GM21786 (cell line): ENCODE results near the gene KRI1.

Experiments used
- ATAC-seq: cut with Tn5 transposase; IDR thresholded peaks from one replicate; pipeline ENCODE4 v1.9.1; 2021; ENCODE audit not compliant: unreplicated experiment

KRI1 gene

DNA sequence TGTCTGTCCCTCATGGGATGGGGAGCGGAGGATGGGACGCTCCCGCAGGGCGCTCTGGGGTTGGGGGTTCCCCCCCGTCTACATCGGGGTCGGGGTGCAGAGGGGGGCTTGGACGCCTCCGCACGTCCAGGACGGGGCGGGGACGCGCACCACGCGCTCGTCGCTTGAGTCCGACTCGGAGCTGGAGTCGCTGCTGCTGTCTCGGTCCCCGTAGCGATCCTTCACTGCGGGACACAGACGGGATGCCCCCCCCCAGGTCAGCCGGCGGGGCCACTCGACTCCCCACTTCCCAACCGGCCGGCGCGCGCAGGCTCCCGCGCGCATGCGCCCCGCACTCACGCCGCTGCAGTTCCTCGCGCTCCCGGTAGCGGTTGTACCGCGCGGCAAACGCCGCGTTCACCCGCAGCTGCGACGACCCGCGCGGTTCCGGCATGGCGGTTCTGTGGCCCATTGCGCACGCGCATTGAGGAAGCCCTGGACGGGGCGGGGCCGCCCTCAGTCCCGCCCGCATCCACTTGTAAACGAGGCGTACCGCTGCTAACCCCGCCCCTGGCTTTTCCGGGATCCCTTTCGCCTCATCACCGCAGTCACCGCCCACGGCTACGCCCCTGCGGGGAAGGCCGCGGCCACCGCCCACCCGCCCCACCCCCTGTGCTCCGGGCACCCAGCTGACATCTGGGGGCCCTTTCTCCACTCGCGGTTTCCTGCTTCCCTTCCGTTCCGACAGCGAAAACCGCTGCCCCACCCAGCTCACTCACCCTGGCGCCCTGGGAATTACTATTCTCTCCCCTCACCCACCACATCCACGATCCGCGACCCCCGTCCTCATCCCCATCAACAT is at the start of gene KRI1:
KRI1 (minus strand) TSS at position 444 of the 841 bp plus-strand sequence; CDS start at position 433, 11 bp downstream.
- ATAC-seq = peak; percentile 39

DNA sequence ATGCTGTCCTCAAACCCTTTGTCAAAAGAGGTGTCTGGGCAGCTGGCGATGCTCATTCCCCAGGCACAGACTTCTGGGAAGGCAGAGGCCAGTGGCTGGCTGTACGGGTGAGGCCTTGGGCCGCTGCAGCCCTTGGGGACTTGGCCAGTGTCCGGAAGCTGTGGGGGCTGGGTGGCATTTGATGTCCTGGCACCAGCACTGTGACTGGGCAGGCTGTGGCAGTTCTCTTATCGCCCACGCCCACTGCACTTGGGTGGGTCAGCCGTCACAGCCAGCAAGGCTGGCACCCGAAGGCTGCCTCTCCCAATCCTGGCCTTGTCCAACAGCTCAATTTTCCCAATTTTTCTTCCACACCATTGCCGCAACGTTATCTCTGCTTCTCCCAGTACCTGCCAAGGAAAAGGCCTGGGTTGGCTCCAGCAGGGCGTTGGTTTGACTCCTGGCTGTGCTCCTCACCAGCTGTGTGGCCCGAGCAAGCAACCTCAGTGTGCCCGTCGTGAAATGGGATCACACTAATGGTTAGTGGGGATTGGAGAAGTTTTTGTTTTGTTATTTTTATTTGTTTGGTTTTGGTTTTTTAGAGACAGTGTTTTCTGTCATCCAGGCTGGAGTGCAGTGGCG is 46.8 kb upstream of the KRI1 start:
- ATAC-seq = no peak

DNA sequence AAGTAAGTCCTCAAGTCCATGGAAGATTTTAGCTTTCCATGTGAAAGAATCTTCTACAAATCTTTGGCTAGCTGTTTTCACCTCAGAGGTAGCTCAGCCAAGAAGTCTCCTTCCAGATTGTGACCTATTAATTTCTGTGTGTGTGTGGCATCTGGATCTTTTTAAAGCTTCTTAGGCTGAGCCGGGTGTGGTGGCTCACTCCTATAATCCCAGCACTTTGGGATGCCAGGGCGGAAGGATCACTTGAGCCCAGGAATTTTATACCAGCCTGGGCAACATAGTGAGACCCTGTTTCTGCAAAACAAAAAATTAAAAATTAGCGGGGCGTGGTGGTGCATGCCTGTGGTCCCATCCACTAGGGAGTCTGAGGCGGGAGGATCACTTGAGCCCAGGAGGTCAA is 46.1 kb upstream of the KRI1 start:
- no peak for ATAC-seq

DNA sequence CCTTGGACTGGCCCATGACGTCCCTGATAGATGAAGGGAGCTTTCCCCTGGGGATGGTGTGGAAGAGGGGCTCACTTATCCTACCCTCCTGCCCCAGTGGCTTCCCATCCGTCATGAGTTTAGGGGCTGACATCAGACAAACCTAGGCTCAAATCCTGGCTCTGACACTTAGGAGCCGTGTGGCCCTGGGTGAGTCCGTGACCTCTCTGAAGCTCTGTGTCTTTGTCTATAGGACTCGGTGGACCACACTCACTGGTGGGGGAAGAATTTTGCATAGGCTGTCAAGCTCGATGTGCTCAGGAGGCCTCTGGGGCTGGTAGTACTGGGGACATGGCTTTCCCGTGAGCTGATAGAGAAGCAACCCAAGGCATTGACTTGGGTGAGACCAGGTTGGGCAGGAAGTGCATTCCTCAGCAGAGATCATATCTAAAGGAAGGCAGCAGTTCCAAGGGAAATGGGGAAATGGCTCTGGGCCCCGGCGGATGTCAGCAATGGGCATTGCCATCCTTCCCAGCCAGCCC is 38.7 kb upstream of the KRI1 start:
- ATAC-seq = no peak

DNA sequence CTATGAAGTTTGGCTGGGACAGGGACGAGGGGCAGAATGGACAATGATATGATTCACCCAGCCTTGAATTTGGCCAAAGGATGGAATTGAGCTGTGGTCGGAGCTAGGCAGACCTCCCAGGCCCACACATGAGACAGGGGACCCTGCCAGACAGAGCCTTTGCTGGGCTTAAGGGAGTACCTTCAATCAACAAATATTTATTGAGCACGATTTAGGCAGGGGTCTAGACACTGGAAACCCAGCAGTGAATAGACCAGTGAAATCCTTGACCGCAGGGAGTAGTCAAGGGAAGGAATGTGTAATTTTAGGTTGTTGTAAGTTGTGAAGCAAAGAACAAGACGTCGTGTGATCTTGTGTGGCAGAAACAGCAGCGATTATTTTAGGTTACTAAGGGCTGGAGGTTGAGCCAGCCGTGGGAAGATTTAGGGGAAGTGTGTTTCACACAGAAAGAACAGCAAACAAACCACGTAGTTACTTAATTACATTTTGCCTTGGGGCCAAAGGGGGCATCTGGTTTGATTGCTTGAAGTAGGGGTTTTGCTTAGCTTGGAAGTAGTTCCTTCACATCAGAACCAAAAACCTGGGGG is 38.2 kb upstream of the KRI1 start:
- no peak for ATAC-seq

DNA sequence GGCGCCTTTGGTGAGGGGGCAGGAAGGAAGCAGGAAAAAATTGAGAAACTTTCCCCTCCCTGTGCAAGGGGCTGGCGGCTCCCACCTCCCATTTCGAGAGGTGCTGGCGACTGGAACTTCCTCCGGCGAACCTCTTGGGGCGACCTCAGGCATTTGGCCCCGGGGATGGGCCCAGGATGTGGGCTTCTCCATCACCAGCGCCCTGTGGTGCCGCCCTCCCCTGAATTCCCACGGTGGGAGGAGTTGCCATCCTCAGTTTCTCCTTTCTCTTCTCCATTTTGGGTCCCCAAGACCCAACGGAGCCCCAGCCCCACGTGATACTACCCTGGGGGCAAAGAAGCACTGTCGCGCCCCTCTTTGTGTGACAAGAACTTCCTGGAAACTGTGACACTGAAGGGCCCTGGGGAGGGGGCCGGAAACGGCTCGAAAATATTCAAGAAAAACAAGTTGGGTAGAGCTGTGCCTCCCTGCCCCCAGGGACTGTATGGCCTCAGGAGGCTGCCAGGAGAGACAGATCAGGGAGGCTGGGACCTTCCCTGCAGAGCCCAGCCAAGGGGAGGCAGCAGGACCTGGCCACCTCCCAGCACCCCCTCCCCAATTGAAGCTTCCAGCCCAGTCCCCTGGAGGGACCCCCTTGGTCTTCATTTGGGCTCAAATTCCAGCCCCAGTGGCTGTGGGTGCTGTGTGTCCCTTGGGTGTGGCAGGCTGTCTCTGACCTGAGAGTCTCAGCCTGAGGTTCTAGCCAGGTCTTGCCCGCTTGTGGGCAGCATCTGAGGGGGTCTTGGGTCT is 37.5 kb upstream of the KRI1 start:
- no peak for ATAC-seq

DNA sequence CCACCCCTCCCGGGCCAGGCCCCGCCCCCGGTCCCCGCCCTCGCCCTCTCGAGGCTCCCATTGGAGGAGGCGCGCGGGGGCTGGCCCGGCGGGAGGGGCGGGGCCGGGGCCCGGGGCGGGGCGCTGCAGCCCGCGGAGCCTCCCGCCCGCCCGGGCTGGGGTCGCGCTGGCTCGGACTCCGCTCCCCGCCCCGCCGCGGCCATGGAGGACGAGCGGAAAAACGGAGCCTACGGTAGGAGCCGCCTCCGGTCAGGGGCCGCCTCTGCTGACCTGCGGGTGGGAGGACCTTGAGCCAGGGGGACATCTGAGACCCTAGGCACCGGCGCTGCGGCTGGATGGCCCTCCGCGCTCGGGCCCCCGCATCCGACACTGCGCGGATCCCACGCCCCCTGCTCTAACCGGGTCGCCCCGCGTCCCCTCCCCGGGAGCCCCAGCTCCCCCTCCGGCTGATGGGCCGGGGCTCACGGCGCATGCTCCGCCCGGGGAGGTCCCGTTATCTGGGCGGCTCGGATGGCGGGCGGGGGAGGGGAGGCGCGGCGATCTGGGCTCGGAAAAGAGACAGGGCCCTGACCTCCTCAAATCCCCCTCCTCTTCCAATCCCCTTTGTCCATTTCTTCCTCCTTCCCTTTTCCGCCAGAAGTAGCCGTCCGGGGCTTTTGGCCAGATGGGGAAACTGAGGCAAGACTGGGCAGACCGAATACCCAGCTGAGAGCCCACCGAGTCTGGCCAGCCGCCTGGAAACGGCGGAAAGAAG is 36.7 kb upstream of the KRI1 start:
- ATAC-seq = peak; percentile 33

DNA sequence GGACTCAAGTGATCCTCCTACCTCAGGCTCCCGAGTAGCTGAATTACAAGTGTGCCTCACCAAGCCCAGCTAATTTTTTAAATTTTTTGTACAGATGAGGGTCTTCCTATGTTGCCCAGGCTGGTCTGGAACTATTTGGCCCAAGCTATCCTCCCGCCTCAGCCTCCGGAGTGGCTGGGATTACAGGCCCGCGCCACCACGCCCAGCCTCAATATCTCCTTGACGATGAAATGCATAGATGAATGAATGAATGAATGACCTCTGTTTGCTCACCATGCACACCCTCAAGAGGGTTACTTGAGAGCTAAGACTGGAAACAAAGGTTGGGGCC is 36.2 kb upstream of the KRI1 start:
- ATAC-seq = no peak

DNA sequence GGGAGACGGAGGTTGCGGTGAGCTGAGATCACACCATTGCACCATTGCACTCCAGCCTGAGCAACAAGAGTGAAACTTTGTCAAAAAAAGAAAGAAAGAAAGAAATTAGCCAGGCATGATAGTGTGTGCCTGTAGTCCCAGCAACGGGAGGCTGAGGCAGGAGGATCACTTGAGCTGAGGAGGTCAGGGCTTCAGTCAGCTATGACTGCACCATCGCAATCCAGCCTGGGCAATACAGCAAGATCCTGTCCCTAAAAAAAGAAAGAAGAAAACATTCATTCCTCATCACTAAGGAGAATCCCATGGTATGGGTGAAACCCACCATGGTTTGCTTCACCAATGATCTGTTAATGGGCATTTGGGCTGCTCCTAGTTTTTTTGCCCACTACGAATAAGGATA is 34.3 kb upstream of the KRI1 start:
- ATAC-seq = no peak

DNA sequence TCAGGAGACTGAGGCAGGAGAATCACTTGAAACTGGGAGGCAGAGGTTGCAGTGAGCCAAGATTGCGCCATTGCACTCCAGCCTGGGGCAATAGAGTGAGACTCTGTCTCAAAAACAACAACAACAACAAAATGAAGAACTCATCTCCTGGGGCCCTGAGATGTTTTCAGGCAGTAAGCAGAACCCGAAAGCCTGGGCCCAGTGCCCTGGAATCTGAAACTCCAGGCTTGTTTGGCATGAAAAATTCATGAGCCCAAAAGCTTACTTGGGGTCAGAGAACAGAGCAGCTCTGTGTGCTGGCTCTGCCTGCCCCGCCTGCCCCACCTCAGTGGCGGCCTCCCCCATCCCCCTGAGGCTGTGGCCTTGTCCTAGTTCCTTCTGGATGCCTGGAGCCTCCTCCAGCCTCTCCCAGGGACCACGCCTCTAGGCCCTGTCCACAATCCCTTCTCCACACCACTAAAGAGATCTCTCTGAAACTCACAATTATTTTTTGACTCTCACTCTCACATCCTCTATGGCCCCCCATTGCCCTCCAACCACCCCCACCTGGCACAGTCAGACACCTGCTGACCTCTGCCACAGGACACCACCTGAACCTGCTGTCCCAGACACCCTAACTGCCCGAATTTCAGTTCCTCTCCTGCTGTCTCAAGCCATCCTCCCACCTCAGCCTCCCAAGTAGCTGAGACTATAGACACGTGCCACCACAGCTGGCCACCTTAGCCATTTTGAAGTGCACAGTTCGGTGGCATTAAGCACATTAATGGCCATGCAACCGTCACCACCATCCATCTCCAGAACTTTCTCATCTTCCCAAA is 28.2 kb upstream of the KRI1 start:
- ATAC-seq = peak; percentile 62

DNA sequence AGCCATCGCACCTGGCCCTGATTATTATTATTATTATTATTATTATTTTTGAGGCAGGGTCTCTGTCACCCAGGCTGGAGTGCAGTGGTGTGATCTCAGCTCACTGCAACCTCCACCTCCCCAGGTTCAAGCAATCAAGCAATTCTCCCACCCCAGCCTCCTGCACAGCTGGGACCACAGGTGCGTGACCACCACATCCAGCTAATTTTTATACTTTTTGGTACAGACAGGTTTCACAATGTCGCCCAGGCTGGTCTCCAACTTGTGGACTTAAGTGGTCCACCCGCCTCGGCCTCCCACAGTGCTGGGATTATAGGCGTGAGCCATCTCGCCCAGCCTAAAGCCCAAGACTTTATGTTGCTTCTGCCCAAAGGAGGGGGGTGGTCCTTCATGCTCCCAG is 27.3 kb upstream of the KRI1 start:
- no peak for ATAC-seq

DNA sequence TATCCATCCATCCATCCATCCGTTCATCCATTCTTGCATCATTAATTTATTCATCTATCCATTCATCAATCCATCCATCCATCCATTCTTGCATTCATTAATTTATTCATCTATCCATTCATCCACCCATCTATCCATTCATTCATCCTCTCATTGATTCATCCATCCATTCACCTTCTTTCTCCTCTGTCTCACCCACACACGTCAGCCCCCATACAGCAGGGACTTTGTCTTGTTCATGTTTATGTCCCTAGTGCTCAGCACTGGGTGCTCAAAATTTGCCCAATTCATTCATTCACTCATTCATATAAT is 22.0 kb upstream of the KRI1 start:
- ATAC-seq = no peak

DNA sequence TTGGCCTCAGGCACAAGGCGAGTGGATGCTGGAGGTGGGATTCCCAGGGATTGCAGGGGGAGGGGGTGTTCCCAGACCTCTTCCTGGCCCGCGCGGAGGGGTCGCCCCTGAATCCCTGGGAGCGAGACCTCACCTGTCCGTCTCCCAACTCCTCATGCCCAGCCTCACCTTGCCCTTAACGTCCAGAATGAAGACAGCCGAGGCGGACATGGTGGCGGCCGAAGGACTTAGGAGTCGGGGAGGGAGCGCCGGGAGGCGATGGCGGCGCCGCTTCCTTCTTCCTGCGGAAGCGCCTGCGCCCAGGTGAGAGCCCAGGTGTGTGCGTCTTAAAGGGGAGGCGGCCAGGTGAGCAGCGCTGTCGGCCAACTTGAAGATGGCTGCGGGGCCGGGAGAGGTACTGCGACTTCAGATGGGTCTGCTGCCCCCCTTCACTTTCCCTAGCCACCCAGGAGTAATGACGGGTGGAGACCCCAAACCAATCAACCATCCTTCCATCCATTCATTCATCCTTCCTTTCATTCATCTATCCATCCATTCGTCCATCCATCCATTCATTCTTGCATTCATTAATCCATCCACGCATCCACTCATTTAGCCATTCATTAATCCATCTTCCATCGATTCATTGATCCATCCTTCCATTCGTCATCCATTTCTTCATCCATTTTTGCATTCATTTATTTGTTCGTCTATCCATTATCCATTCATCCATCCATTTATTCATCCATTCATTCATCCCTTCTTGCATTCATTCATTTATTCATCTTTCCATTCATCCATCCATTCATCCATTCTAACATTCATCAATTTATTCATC is 21.4 kb upstream of the KRI1 start, which contains the start of gene AP1M2:
AP1M2 (minus strand) TSS at position 291 of the 817 bp plus-strand sequence; CDS start at position 210, 81 bp downstream.
- no peak for ATAC-seq

DNA sequence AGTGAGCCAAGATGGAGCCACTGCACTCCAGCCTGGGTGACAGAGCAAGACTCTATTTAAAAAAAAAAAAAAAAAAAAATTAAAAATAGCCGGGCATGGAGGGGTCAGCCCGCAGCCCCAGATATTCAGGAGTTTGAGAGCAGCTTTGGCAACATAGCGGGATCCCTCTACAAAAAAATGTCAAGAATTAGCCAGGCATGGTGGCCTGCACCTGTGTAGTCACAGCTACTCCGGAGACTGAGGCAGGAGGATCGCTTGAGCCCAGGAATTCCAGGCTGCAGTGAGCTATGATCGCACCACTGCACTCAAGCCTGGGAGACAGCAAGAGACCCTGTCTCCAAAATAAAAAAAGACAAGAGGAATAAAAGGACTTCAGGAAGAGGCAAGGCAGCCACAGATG is 20.6 kb upstream of the KRI1 start:
- ATAC-seq = no peak

DNA sequence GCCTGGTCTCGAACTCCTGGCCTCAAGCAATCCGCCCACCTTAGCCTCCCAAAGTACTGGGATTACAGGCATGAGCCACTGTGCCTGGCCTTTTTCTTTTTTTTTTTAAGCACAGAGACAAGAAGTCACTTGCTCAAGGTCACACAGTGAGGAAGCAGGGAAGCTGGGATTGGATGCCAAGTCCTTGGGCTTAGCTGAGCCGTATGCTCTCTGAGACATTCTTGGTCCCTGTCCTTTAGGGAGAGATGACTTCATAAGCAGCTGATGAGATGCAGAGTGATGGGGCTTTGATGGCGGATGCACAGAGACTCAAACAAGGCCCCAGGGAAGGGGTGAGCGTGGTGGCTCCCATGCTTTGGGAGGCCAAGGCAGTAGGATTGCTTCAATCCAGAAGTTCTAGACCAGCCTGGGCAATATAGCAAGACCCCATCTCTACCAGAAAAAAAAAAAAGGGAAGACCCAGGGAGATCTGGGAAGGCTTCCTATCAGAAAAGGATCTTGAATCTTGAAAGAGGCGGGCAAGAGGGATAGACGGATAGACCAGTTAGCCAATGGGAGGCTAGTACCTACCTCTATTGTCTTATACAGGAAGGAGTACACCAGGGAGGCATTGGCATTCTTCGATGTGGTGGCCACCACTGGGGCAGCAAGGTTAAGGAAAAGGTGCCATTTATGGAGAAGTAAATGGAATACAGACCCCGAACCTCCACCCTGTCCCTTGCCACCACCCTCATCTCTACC is 17.4 kb upstream of the KRI1 start:
- no peak for ATAC-seq

DNA sequence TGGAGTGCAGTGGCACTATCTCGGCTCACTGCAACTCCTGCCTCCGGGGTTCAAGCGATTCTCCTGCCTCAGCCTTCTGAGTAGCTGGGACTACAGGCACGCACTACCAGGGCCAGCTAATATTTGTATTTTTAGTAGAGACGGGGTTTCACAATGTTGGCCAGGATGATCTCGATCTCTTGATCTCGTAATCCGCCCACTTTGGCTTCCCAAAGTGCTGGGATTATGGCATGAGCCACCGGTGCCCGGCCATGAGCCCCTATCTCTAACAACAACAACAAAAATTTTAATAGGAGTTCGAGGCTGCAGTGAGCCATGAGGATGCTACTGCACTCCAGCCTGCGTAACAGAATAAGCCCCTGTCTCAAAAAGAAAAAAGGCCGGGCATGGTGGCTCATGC is 16.3 kb upstream of the KRI1 start:
- ATAC-seq = no peak

DNA sequence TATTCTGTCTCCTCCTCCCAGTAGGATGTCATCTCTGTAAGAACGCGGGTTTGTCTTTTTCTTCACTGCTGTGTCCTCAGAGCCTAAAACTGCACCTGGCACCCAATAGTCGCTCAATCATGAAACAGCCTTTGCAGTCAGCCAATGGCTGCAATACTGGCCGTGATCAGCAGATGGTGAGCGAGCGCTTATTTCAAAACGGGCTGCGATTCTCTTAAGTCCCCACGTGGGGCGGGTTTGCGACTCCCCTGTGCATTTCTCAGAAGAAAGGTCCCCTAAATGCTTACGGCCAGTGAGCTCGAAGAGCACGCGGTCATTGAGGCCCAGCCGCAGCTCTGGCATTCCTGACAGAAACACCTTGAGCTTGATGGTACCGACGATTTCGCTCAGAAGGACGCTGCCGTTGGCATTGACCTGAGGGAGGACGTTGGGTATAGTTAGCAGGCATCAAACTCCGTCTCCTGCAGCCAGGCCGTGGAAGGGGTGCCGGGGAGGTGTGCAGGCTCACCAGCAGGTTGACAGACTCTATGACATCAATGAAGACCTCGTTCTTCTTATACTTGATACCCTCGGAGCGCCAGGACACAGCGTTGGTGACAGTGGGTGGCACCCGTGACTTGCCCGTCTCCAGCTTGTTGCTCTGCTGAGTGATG is 15.3 kb upstream of the KRI1 start:
- no peak for ATAC-seq

DNA sequence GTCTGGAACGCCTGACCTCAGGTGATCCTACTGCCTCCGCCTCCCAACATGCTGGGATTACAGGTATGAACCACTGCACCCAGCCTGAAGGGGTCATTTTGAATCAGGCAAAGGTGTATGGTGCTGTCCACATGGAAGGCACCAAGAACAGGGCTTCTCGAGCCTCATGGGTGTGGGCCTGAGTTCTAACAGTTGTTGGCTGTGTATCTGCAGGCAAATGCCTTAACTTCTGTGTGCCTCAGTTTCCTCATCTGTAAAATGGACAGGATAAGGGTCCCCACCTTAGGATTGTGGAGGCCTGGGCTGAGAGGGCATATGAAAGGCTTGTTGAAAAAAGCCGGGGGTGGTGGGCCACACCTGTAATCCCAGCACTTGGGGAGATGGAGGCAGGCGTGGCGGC is 12.1 kb upstream of the KRI1 start:
- ATAC-seq = no peak
